Measurements from ENCODE around the gene ASMTL. TPM values are rescaled to one million over a fixed set of nuclear protein-coding genes. Genes with fewer than 3 reads are reported as not detected.

Gene ASMTL
- total and polyA plus RNA-seq, 2 of the 13 experiments (the other 11 are each of a cell fraction or from before 2014, with no cell fraction given): 5.6 to 16.3 TPM

- TF ChIP-seq MYNN (CRISPR knock-in tag; IDR thresholded peaks at IDR 0.05; ENCODE audit: low read depth) (no peak), ZFP82 (CRISPR knock-in tag; IDR thresholded peaks at IDR 0.05; ENCODE audit: borderline replicate concordance) (no peak), HNRNPLL (IDR thresholded peaks at IDR 0.05; ENCODE audit: low read depth, low read length, poor library complexity, severe bottlenecking) (peak; percentile 20), ZNF614 (CRISPR knock-in tag; IDR thresholded peaks at IDR 0.05; ENCODE audit: borderline replicate concordance) (no peak), ZNF883 (CRISPR knock-in tag; IDR thresholded peaks at IDR 0.05; ENCODE audit: not compliant biosample characterization) (no peak), HOXA9 (CRISPR knock-in tag; IDR thresholded peaks at IDR 0.05; ENCODE audit: borderline replicate concordance) (no peak), THRA (CRISPR knock-in tag; IDR thresholded peaks at IDR 0.05; ENCODE audit: borderline replicate concordance) (no peak), ZNF619 (CRISPR knock-in tag; IDR thresholded peaks at IDR 0.05) (no peak), ZFP37 (CRISPR knock-in tag; IDR thresholded peaks at IDR 0.05; ENCODE audit: borderline replicate concordance) (no peak), ZNF275 (CRISPR knock-in tag; IDR thresholded peaks at IDR 0.05; ENCODE audit: borderline replicate concordance) (no peak), NFATC3 (CRISPR knock-in tag; IDR thresholded peaks at IDR 0.05) (no peak), PCBP1 (IDR thresholded peaks at IDR 0.05; ENCODE audit: borderline replicate concordance, low read depth, low read length) (peak; percentile 82; the same call in 1 of the 2 replicates), DBP (CRISPR knock-in tag; IDR thresholded peaks at IDR 0.05; ENCODE audit: not compliant biosample characterization) (no peak), DZIP1 (CRISPR knock-in tag; IDR thresholded peaks at IDR 0.05) (no peak), ZBTB20 (CRISPR knock-in tag; IDR thresholded peaks at IDR 0.05; ENCODE audit: borderline replicate concordance, low read depth) (no peak), ARNT (IDR thresholded peaks at IDR 0.05) (no peak), HHEX (CRISPR knock-in tag; IDR thresholded peaks at IDR 0.05) (no peak), CHD2 (IDR thresholded peaks at IDR 0.05; ENCODE audit: low read depth, low read length) (peak; percentile 41; the same call in 1 of the 2 replicates), RBM22 (optimal IDR thresholded peaks at IDR 0.05; ENCODE audit: low read length) (peak; percentile 95), BORCS8-MEF2B (CRISPR knock-in tag; IDR thresholded peaks at IDR 0.05) (no peak), HNRNPK (IDR thresholded peaks at IDR 0.05; ENCODE audit: low read depth, low read length, poor library complexity, severe bottlenecking) (peak; percentile 81), CEBPB (IDR thresholded peaks at IDR 0.05; ENCODE audit: borderline replicate concordance, low read depth, low read length) (no peak), ZSCAN9 (CRISPR knock-in tag; IDR thresholded peaks at IDR 0.05; ENCODE audit: borderline replicate concordance) (no peak), STAT5B (CRISPR knock-in tag; IDR thresholded peaks at IDR 0.05) (no peak), RELA (CRISPR knock-in tag; IDR thresholded peaks at IDR 0.05) (no peak), ZNF3 (CRISPR knock-in tag; IDR thresholded peaks at IDR 0.05) (no peak)
Observed at GRCh38 chrX:1380672-1381233, 72.0 kb downstream of the ASMTL start (continued).
